Keratinocyte (primary cell): Measurements from ENCODE around the gene CA5A. TPM values are rescaled to one million over a fixed set of nuclear protein-coding genes. Genes with fewer than 3 reads are reported as not detected.
"Not testable (repeated sequence)": the region's sequence is repeated elsewhere in the genome, so short reads cannot be mapped to it uniquely, and the experiment has no call there.

Experiments
- DNase-seq: peaks from one replicate; pipeline ENCODE4 v3.0.0-alpha.2; 2011; ENCODE audit warnings: low read depth, missing footprints, low spot score
- FAIRE-seq: peaks from 2 replicates; lab custom pipeline; 2011; peaks lifted over from hg19 to GRCh38; lab: Jason Lieb, UNC
- H2AFZ ChIP-seq: 2 replicates; pipeline ENCODE4 v1.6.0; 2012; ENCODE audit warnings: low read length, control low read depth, inconsistent platforms; ENCODE audit not compliant: control insufficient read depth
- H3K27ac ChIP-seq: 2 replicates; pipeline ENCODE4 v1.5.1; 2011; ENCODE audit warnings: low read length; ENCODE audit not compliant: control insufficient read depth, insufficient read depth
- H3K27me3 ChIP-seq: 3 replicates; pipeline ENCODE4 v1.6.0; 2011; ENCODE audit warnings: low read length; ENCODE audit not compliant: control insufficient read depth, insufficient read depth; ENCODE audit errors: extremely low read depth
- H3K36me3 ChIP-seq, 2 experiments: 2 replicates in 1 of 2; 3 replicates in 1 of 2; pipeline ENCODE4 v1.5.1; 2011; ENCODE audit warnings: low read length in 2 of 2, mild to moderate bottlenecking in 1 of 2; ENCODE audit not compliant: control insufficient read depth in 2 of 2, insufficient read depth in 2 of 2; ENCODE audit errors: extremely low read depth in 1 of 2
- H3K4me1 ChIP-seq: 3 replicates; pipeline ENCODE4 v1.5.1; 2011; ENCODE audit warnings: low read length; ENCODE audit not compliant: control insufficient read depth, insufficient read depth; ENCODE audit errors: extremely low read depth
- H3K4me2 ChIP-seq: 3 replicates; pipeline ENCODE4 v1.6.0; 2011; ENCODE audit warnings: low read depth, low read length; ENCODE audit not compliant: control insufficient read depth, insufficient read depth; ENCODE audit errors: extremely low read depth
- H3K4me3 ChIP-seq, 3 experiments: fragments of 200-600 bp in 1 of 3; sonication (generic) in 1 of 3; 2 replicates in 2 of 3; 3 replicates in 1 of 3; pipeline ENCODE4 v1.5.1; 2011 to 2016; ENCODE audit warnings: low read length in 3 of 3, mild to moderate bottlenecking in 3 of 3, control low read depth in 2 of 3, inconsistent platforms in 1 of 3, low read depth in 1 of 3, mixed read lengths in 1 of 3, mixed run types in 1 of 3, moderate library complexity in 1 of 3; ENCODE audit not compliant: control insufficient read depth in 2 of 3, insufficient read depth in 2 of 3; ENCODE audit errors: extremely low read depth in 1 of 3
- H3K79me2 ChIP-seq: 2 replicates; pipeline ENCODE4 v1.6.0; 2012; ENCODE audit warnings: low read length; ENCODE audit not compliant: control insufficient read depth, insufficient read depth
- H3K9ac ChIP-seq: 3 replicates; pipeline ENCODE4 v1.6.0; 2011; ENCODE audit warnings: low read length; ENCODE audit not compliant: control insufficient read depth, insufficient read depth; ENCODE audit errors: extremely low read depth
- H3K9me1 ChIP-seq: 3 replicates; pipeline ENCODE4 v1.6.0; 2011; ENCODE audit warnings: low read length; ENCODE audit not compliant: control insufficient read depth, insufficient read depth; ENCODE audit errors: extremely low read depth
- H3K9me3 ChIP-seq: 2 replicates; pipeline ENCODE4 v1.5.1; 2012; ENCODE audit warnings: low read depth, low read length; ENCODE audit not compliant: control insufficient read depth
- H4K20me1 ChIP-seq: 3 replicates; pipeline ENCODE4 v1.6.0; 2011; ENCODE audit warnings: low read length; ENCODE audit not compliant: control insufficient read depth, insufficient read depth; ENCODE audit errors: extremely low read depth
- CTCF ChIP-seq, 3 experiments: IDR thresholded peaks in 1 of 3; conservative IDR thresholded peaks in 1 of 3; optimal IDR thresholded peaks in 1 of 3; 2 replicates in 2 of 3; 3 replicates in 1 of 3; pipeline versions ENCODE3 to v1.5.1; 2011; ENCODE audit warnings: low read length in 3 of 3, mild to moderate bottlenecking in 3 of 3, moderate library complexity in 2 of 3, control low read depth in 1 of 3, inconsistent platforms in 1 of 3; ENCODE audit not compliant: insufficient read depth in 2 of 3; ENCODE audit errors: extremely low read depth in 1 of 3
- EZH2 ChIP-seq: IDR thresholded peaks from one replicate; pipeline ENCODE4 v1.6.1; 2012; ENCODE audit warnings: inconsistent platforms, mild to moderate bottlenecking, low read length, moderate library complexity
- dilution Hi-C: fragments of 300-500 bp; cut with MboI; formaldehyde crosslinking; loops from one replicate; pipeline ENCODE4 v1.7.0; 2020; ENCODE audit warnings: low sequenced_read_pairs; ENCODE audit not compliant: extremely low pct_ligation_motif_present
- polyA plus RNA-seq, 5 experiments: library from polyadenylated mRNA; depleted of rRNA in 3 of 5; stranded (reverse) in 3 of 5; stranded (forward) in 1 of 5; unstranded in 1 of 5; fragments of >200 nt; gene quantifications; 1 replicate in 1 of 5; 2 replicates in 3 of 5; 3 replicates in 1 of 5; pipeline versions ENCODE4 v1.2.1 to v1.2.3, GENCODE V29; 2011 to 2012; ENCODE audit warnings: missing spikeins in 2 of 5, low read depth in 1 of 5, low replicate concordance in 1 of 5

The CA5A gene
- polyA plus RNA-seq, 1 donor (not counting 4 experiments of a cell fraction or from before 2014, with no cell fraction given), result not detected

DNA sequence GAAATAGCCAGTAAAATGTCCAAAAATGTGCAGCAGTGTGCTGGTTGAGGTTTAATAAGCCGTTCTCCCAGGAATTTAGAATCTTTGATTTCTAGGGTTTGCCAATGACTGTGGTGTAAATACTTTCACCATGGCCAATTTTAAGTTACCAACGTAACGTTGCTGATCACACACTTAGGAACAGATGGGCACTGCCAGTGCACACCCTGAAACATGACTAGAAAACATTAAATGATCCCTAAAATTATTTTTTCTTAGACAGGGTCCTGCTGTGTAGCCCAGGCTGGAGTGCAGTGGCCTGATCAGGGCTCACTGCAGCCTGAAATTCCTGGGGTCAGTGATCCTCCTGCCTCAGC, 3.2 kb downstream of the CA5A start:
- H2AFZ ChIP-seq, result no peak overlapping the region
- H3K4me3 ChIP-seq, result no peak overlapping the region
- no peak overlapping the region for H3K27ac ChIP-seq
- H3K36me3 ChIP-seq, result no peaks in the 10 kb centered on the region
- H3K27me3 ChIP-seq, result no peaks in the 10 kb centered on the region
- H3K79me2 ChIP-seq, result no peaks in the 10 kb centered on the region
- no peak for FAIRE-seq
- TF ChIP-seq EZH2 (no peak), CTCF (optimal IDR thresholded peaks at IDR 0.05 in 1 of 3, IDR thresholded peaks at IDR 0.05 in 1 of 3, conservative IDR thresholded peaks at IDR 0.05 in 1 of 3; ENCODE audit: extremely low read depth in 1 of 3, insufficient read depth in 2 of 3, low read length in 3 of 3) (no peak)
- H3K4me2 ChIP-seq, result no peak overlapping the region
- no peaks in the 10 kb centered on the region for H3K9me1 ChIP-seq
- no peak overlapping the region for H3K9ac ChIP-seq
- dilution Hi-C loops, result no loop called here
- no peaks in the 10 kb centered on the region for H4K20me1 ChIP-seq
- H3K4me1 ChIP-seq, result no peaks in the 10 kb centered on the region
- no peak for DNase-seq
- no peaks in the 10 kb centered on the region for H3K9me3 ChIP-seq

- H3K9me1 ChIP-seq, H4K20me1 ChIP-seq, H3K4me1 ChIP-seq, H3K4me3 ChIP-seq, H3K9me3 ChIP-seq, FAIRE-seq, dilution Hi-C loops, H3K27me3 ChIP-seq, H3K79me2 ChIP-seq, DNase-seq, H3K27ac ChIP-seq, H2AFZ ChIP-seq, H3K9ac ChIP-seq, H3K36me3 ChIP-seq, H3K4me2 ChIP-seq: not testable (repeated sequence)
Observed at GRCh38 chr16:87932475-87933139, 3.7 kb downstream of the CA5A start.

- FAIRE-seq, result no peak
- no peaks in the 10 kb centered on the region for H3K9me1 ChIP-seq
- no peaks in the 10 kb centered on the region for H3K36me3 ChIP-seq
- no peak overlapping the region for H3K4me2 ChIP-seq
- H3K4me3 ChIP-seq, result no peak overlapping the region
- H3K27ac ChIP-seq, result no peak overlapping the region
- dilution Hi-C loops, result no loop called here
- no peak for TF ChIP-seq CTCF (optimal IDR thresholded peaks at IDR 0.05 in 1 of 3, IDR thresholded peaks at IDR 0.05 in 1 of 3, conservative IDR thresholded peaks at IDR 0.05 in 1 of 3; ENCODE audit: extremely low read depth in 1 of 3, insufficient read depth in 2 of 3, low read length in 3 of 3)
- no peak for TF ChIP-seq EZH2
- H3K4me1 ChIP-seq, result no peaks in the 10 kb centered on the region
- no peak overlapping the region for H2AFZ ChIP-seq
- H3K27me3 ChIP-seq, result peaks cover 6% of the 10 kb centered on the region
- no peaks in the 10 kb centered on the region for H4K20me1 ChIP-seq
- H3K9me3 ChIP-seq, result no peaks in the 10 kb centered on the region
- no peaks in the 10 kb centered on the region for H3K79me2 ChIP-seq
- DNase-seq, result no peak
- H3K9ac ChIP-seq, result no peak overlapping the region
Observed at GRCh38 chr16:87931504-87931903, 4.8 kb downstream of the CA5A start.
